Measurements from ENCODE around the gene HIPK4. TPM values are rescaled to one million over a fixed set of nuclear protein-coding genes. Genes with fewer than 3 reads are reported as not detected.

Gene HIPK4
- total RNA-seq, 2 experiments from 2014 or later: not detected

GRCh38 chr19:40413291-40413845 lies 23.4 kb upstream of the HIPK4 start, which contains the start of gene PRX:
Gene PRX (minus strand): TSS chr19:40413378. CDS start chr19:40407932, 5,446 bp downstream.
- BruUV-seq (replicated peaks): no TSS peak
- TF ChIP-seq EZH2phosphoT487 (IDR thresholded peaks at IDR 0.05; ENCODE audit: borderline replicate concordance, low read depth, low read length) (no peak), CTCF (conservative IDR thresholded peaks at IDR 0.05; ENCODE audit: low read length) (no peak)
- H4K20me1 ChIP-seq (ENCODE audit: insufficient read depth, low read length): no peaks in the 10 kb centered on the region
- no peak within 1 kb of the TSS for H3K27ac ChIP-seq (ENCODE audit: low read depth, low read length, poor library complexity, severe bottlenecking)
- DNase-seq (ENCODE audit: low spot score): no peak
- H3K79me2 ChIP-seq (ENCODE audit: insufficient read depth, low read depth, low read length): no peaks in the 10 kb centered on the region
- ChIA-PET POLR2A (interaction anchor here (0.5 to 0.6 kb wide), 2 partner anchors 24 to 111 kb away, joined by 3 to 7 read pairs; no protein-coding TSS in a partner anchor), CTCF (ENCODE audit: unreplicated experiment) (interaction anchor here (0.6 kb wide), 1 partner anchor 33 kb away, joined by 3 read pairs; no protein-coding TSS in a partner anchor)
- 0 out of 2 replicates have a peak within 1 kb of the TSS, but pooled peaks have one; percentile 55 for H3K4me2 ChIP-seq (ENCODE audit: low read length)
- no peak within 1 kb of the TSS for H3K4me3 ChIP-seq (ENCODE audit: low read depth, low read length, poor library complexity, severe bottlenecking)
- no peak within 1 kb of the TSS for H2AFZ ChIP-seq (ENCODE audit: low read length)
- H3K4me1 ChIP-seq (ENCODE audit: insufficient read depth, low read length, poor library complexity, severe bottlenecking): peaks cover 52% of the 10 kb centered on the region
- H3K36me3 ChIP-seq (ENCODE audit: insufficient read depth, low read length): no peaks in the 10 kb centered on the region
- H3K9me3 ChIP-seq (ENCODE audit: low read length): no peaks in the 10 kb centered on the region
- intact Hi-C loops (cut with micrococcal nuclease; ENCODE audit: unreplicated experiment): no loop called here
- H3K9me2 ChIP-seq (ENCODE audit: insufficient read depth, low read length): no peaks in the 10 kb centered on the region

GRCh38 chr19:40412866-40413265 lies 22.9 kb upstream of the HIPK4 start:
- CTCF ChIA-PET (ENCODE audit: unreplicated experiment): interaction anchor here (0.6 kb wide), 1 partner anchor 32 kb away, joined by 3 read pairs; no protein-coding TSS in a partner anchor
- H3K9me3 ChIP-seq (ENCODE audit: low read length): no peaks in the 10 kb centered on the region
- no peak overlapping the region for H3K4me3 ChIP-seq (ENCODE audit: low read depth, low read length, poor library complexity, severe bottlenecking)
- no TSS peak for BruUV-seq (replicated peaks)
- H3K27ac ChIP-seq (ENCODE audit: low read depth, low read length, poor library complexity, severe bottlenecking): no peak overlapping the region
- H4K20me1 ChIP-seq (ENCODE audit: insufficient read depth, low read length): no peaks in the 10 kb centered on the region
- no peak for DNase-seq (ENCODE audit: low spot score)
- intact Hi-C loops (cut with micrococcal nuclease; ENCODE audit: unreplicated experiment): no loop called here
- TF ChIP-seq CTCF (conservative IDR thresholded peaks at IDR 0.05; ENCODE audit: low read length) (no peak), EZH2phosphoT487 (IDR thresholded peaks at IDR 0.05; ENCODE audit: borderline replicate concordance, low read depth, low read length) (no peak)
- no peaks in the 10 kb centered on the region for H3K79me2 ChIP-seq (ENCODE audit: insufficient read depth, low read depth, low read length)
- H3K4me1 ChIP-seq (ENCODE audit: insufficient read depth, low read length, poor library complexity, severe bottlenecking): peaks cover 57% of the 10 kb centered on the region
- POLR2A ChIA-PET: interaction anchor here (0.5 to 1.2 kb wide), 4 partner anchors 13 to 126 kb away, joined by 3 to 7 read pairs (median 3); no protein-coding TSS in a partner anchor
- H3K9me2 ChIP-seq (ENCODE audit: insufficient read depth, low read length): no peaks in the 10 kb centered on the region
- no peak overlapping the region for H2AFZ ChIP-seq (ENCODE audit: low read length)
- no peaks in the 10 kb centered on the region for H3K36me3 ChIP-seq (ENCODE audit: insufficient read depth, low read length)
- H3K4me2 ChIP-seq (ENCODE audit: low read length): no peak overlapping the region

DNA sequence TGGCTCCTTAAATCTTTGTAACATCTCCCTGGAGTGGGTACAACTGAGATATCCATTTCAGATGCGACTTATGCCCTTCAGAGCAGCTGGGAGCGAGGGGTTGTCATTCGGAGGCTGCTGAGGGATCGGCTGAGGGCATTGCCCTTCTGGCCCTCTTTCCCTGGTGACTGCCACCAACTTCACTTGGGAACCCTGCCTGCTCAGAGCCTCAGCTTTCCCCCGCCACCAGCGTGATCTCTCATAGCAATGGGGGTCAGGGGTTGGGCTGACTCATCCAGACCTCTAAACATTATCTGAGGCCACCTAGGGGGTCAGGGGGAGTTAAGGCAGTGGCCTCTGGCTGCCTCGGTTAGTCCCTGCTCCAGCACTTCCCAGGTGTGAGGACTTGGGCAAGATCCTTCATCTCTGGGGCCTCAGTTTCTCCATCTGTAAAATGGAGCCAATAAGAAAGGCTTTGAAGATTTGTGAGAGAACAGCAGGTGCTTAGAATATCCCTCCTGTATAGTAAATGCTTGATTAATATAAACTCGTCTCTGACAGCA lies 22.0 kb upstream of the HIPK4 start:
- H2AFZ ChIP-seq (ENCODE audit: low read length): no peak overlapping the region
- H3K79me2 ChIP-seq (ENCODE audit: insufficient read depth, low read depth, low read length): no peaks in the 10 kb centered on the region
- intact Hi-C loops (cut with micrococcal nuclease; ENCODE audit: unreplicated experiment): no loop called here
- peak overlapping the region; percentile 82 for H3K27ac ChIP-seq (ENCODE audit: low read depth, low read length, poor library complexity, severe bottlenecking)
- CTCF ChIA-PET (ENCODE audit: unreplicated experiment): interaction anchor here (3.3 kb wide), 1 partner anchor 8 kb away, joined by 10 read pairs; no protein-coding TSS in a partner anchor
- H4K20me1 ChIP-seq (ENCODE audit: insufficient read depth, low read length): no peaks in the 10 kb centered on the region
- H3K36me3 ChIP-seq (ENCODE audit: insufficient read depth, low read length): no peaks in the 10 kb centered on the region
- no peaks in the 10 kb centered on the region for H3K9me3 ChIP-seq (ENCODE audit: low read length)
- no peaks in the 10 kb centered on the region for H3K9me2 ChIP-seq (ENCODE audit: insufficient read depth, low read length)
- H3K4me3 ChIP-seq (ENCODE audit: low read depth, low read length, poor library complexity, severe bottlenecking): no peak overlapping the region
- POLR2A ChIA-PET: interaction anchor here (0.6 to 1.7 kb wide), 6 partner anchors 9 to 41 kb away, joined by 3 to 7 read pairs (median 4); no protein-coding TSS in a partner anchor
- peaks cover 61% of the 10 kb centered on the region for H3K4me1 ChIP-seq (ENCODE audit: insufficient read depth, low read length, poor library complexity, severe bottlenecking)
- H3K4me2 ChIP-seq (ENCODE audit: low read length): peak overlapping the region; percentile 55; the same call in 1 of the 2 replicates
- no TSS peak for BruUV-seq (replicated peaks)
- TF ChIP-seq EZH2phosphoT487 (IDR thresholded peaks at IDR 0.05; ENCODE audit: borderline replicate concordance, low read depth, low read length): no peak
- TF ChIP-seq CTCF (conservative IDR thresholded peaks at IDR 0.05; ENCODE audit: low read length): no peak
- DNase-seq (ENCODE audit: low spot score): no peak
